OCI-LY7 (cell line): ENCODE results near the gene SUPT3H. TPM values are rescaled to one million over a fixed set of nuclear protein-coding genes. Genes with fewer than 3 reads are reported as not detected.

ENCODE experiments used
- BruUV-seq: library from RNA; stranded (reverse); fragments of 400-500 nt; replicated peaks from 2 replicates; lab custom pipeline; 2021; lab: Mats Ljungman, UMichigan
- CTCF ChIA-PET: fragments of 300-600 bp; sonication (Branson Sonifier 250); formaldehyde crosslinking; loops from one replicate; lab custom pipeline; 2022; ENCODE audit warnings: antibody characterized with exemption; ENCODE audit not compliant: unreplicated experiment; lab: Charles Lee
- POLR2A ChIA-PET: fragments of 300-600 bp; sonication (Branson Sonifier 250); formaldehyde crosslinking; loops from one replicate; lab custom pipeline; 2022; ENCODE audit warnings: antibody characterized with exemption; lab: Charles Lee
- DNase-seq: peaks from one replicate; pipeline ENCODE4 v3.0.0-alpha.2; 2015; ENCODE audit warnings: low spot score
- H2AFZ ChIP-seq: fragments of 200-600 bp; sonication (generic), shearing (Covaris generic); 2 replicates; pipeline ENCODE4 v1.6.1; 2014; ENCODE audit warnings: mild to moderate bottlenecking, antibody characterized with exemption, low read length, moderate library complexity
- H3K27ac ChIP-seq: fragments of 200-600 bp; sonication (generic); 2 replicates; pipeline ENCODE4 v1.5.1; 2014; ENCODE audit warnings: mixed run types, low read depth, mild to moderate bottlenecking, moderate library complexity, low read length, inconsistent platforms; ENCODE audit not compliant: poor library complexity, severe bottlenecking
- H3K36me3 ChIP-seq: fragments of 200-600 bp; sonication (generic); 2 replicates; pipeline ENCODE4 v1.6.1; 2014; ENCODE audit warnings: mild to moderate bottlenecking, antibody characterized with exemption, low read length, moderate library complexity, mixed read lengths; ENCODE audit not compliant: insufficient read depth
- H3K4me1 ChIP-seq: fragments of 200-600 bp; sonication (generic); 2 replicates; pipeline ENCODE4 v1.5.1; 2014; ENCODE audit warnings: mild to moderate bottlenecking, low read length; ENCODE audit not compliant: insufficient read depth, poor library complexity, severe bottlenecking
- H3K4me2 ChIP-seq: fragments of 200-600 bp; sonication (generic); 2 replicates; pipeline ENCODE4 v1.6.1; 2014; ENCODE audit warnings: mild to moderate bottlenecking, low read length
- H3K4me3 ChIP-seq: fragments of 200-600 bp; sonication (generic); 2 replicates; pipeline ENCODE4 v1.5.1; 2014; ENCODE audit warnings: mild to moderate bottlenecking, low read depth, low read length; ENCODE audit not compliant: poor library complexity, severe bottlenecking
- H3K79me2 ChIP-seq: fragments of 200-600 bp; sonication (generic); 2 replicates; pipeline ENCODE4 v1.6.1; 2016; ENCODE audit warnings: low read depth, mild to moderate bottlenecking, low read length, moderate library complexity, mixed read lengths; ENCODE audit not compliant: insufficient read depth
- H3K9me2 ChIP-seq: fragments of 200-600 bp; sonication (generic); 2 replicates; pipeline ENCODE4 v1.6.1; 2016; ENCODE audit warnings: mild to moderate bottlenecking, low read length, mixed read lengths; ENCODE audit not compliant: insufficient read depth
- H3K9me3 ChIP-seq: fragments of 200-600 bp; sonication (generic); 2 replicates; pipeline ENCODE4 v1.6.1; 2014; ENCODE audit warnings: mild to moderate bottlenecking, mixed run types, low read length, mixed read lengths
- H4K20me1 ChIP-seq: fragments of 200-600 bp; sonication (generic); 2 replicates; pipeline ENCODE4 v1.6.1; 2014; ENCODE audit warnings: mild to moderate bottlenecking, antibody characterized with exemption, low read length, moderate library complexity, mixed read lengths; ENCODE audit not compliant: insufficient read depth
- CTCF ChIP-seq: fragments of 200-600 bp; sonication (generic); conservative IDR thresholded peaks from 2 replicates; pipeline ENCODE4 v1.5.1; 2014; ENCODE audit warnings: mild to moderate bottlenecking, antibody characterized with exemption, low read length, moderate library complexity, mixed read lengths
- EZH2phosphoT487 ChIP-seq: fragments of 200-600 bp; sonication (generic); IDR thresholded peaks from 2 replicates; pipeline ENCODE4 v1.6.1; 2018; ENCODE audit warnings: low read depth, borderline replicate concordance, mild to moderate bottlenecking, mixed run types, antibody characterized with exemption, low read length, moderate library complexity, mixed read lengths
- intact Hi-C: fragments of 100-400 bp; cut with micrococcal nuclease; formaldehyde crosslinking; loops from one replicate; pipeline ENCODE4 v1.10.0; 2022; ENCODE audit not compliant: unreplicated experiment
- total RNA-seq, 2 experiments: library from RNA; depleted of rRNA in 1 of 2; stranded (reverse); fragments of >200 nt in 1 of 2; shearing (Covaris generic) in 1 of 2; gene quantifications; 2 replicates each; pipeline ENCODE4 v1.2.3, GENCODE V29; 2014 to 2022

SUPT3H gene
- total RNA-seq, 2 experiments from 2014 or later = 1.1 to 7.1 TPM

- no peak for DNase-seq
- Histone ChIP-seq H3K36me3 (no peaks in the 10 kb centered on the region), H3K4me1 (no peaks in the 10 kb centered on the region), H3K79me2 (no peaks in the 10 kb centered on the region), H3K9me3 (no peaks in the 10 kb centered on the region), H3K4me2 (no peak overlapping the region), H3K27ac (no peak overlapping the region), H4K20me1 (no peaks in the 10 kb centered on the region), H3K4me3 (no peak overlapping the region), H3K9me2 (no peaks in the 10 kb centered on the region), H2AFZ (no peak overlapping the region)
- no peak for TF ChIP-seq CTCF
- TF ChIP-seq EZH2phosphoT487 = no peak
- CTCF ChIA-PET = no interaction called here
- intact Hi-C loops = no loop called here
- POLR2A ChIA-PET = no interaction called here
- BruUV-seq = no TSS peak
Measured at GRCh38 chr6:44989391-44989790, 388.3 kb downstream of the SUPT3H start.

GRCh38 chr6:44985006-44985405 is 392.7 kb downstream of the SUPT3H start:
- no peaks in the 10 kb centered on the region for H3K79me2 ChIP-seq
- H3K4me3 ChIP-seq = no peak overlapping the region
- no peak overlapping the region for H2AFZ ChIP-seq
- no peak overlapping the region for H3K4me2 ChIP-seq
- no peak for DNase-seq
- H3K9me3 ChIP-seq = no peaks in the 10 kb centered on the region
- no peaks in the 10 kb centered on the region for H3K36me3 ChIP-seq
- no peak for TF ChIP-seq EZH2phosphoT487
- TF ChIP-seq CTCF = no peak
- POLR2A ChIA-PET = no interaction called here
- no peaks in the 10 kb centered on the region for H3K4me1 ChIP-seq
- no peaks in the 10 kb centered on the region for H3K9me2 ChIP-seq
- intact Hi-C loops = no loop called here
- BruUV-seq = no TSS peak
- no peak overlapping the region for H3K27ac ChIP-seq
- CTCF ChIA-PET = no interaction called here
- no peaks in the 10 kb centered on the region for H4K20me1 ChIP-seq

- no peak overlapping the region for H3K4me2 ChIP-seq
- TF ChIP-seq EZH2phosphoT487 (no peak), CTCF (no peak)
- intact Hi-C loops = no loop called here
- no peaks in the 10 kb centered on the region for H3K9me3 ChIP-seq
- H3K9me2 ChIP-seq = no peaks in the 10 kb centered on the region
- ChIA-PET POLR2A (no interaction called here), CTCF (no interaction called here)
- no peak overlapping the region for H3K27ac ChIP-seq
- no TSS peak for BruUV-seq
- no peak overlapping the region for H3K4me3 ChIP-seq
- no peaks in the 10 kb centered on the region for H3K79me2 ChIP-seq
- no peaks in the 10 kb centered on the region for H4K20me1 ChIP-seq
- no peaks in the 10 kb centered on the region for H3K36me3 ChIP-seq
- no peak overlapping the region for H2AFZ ChIP-seq
- no peaks in the 10 kb centered on the region for H3K4me1 ChIP-seq
- no peak for DNase-seq
Measured at GRCh38 chr6:44983467-44984365, 394.0 kb downstream of the SUPT3H start.
